Activated CD4-positive, CD25-positive, alpha-beta regulatory T cell treated with anti-CD3 and anti-CD28 coated beads, Interleukin-2, amount 50 U/mL, for 24 hours (primary cell): ENCODE results near the gene C2CD3.
"Not testable (repeated sequence)": the region's sequence is repeated elsewhere in the genome, so short reads cannot be mapped to it uniquely, and the experiment has no call there.

Experiments used
- ATAC-seq, 2 donors: fragments of 150-1000 bp; cut with Tn5 transposase; one replicate each; pipeline ENCODE4 v1.10.0; 2021; ENCODE audit warnings: mild to moderate bottlenecking in 1 of 2, moderate library complexity in 1 of 2

C2CD3 gene

GRCh38 chr11:74157169-74157568 is 13.6 kb downstream of the C2CD3 start:
- ATAC-seq = no peak

GRCh38 chr11:74154620-74155281 is 16.1 kb downstream of the C2CD3 start:
- ATAC-seq = no peak

GRCh38 chr11:74153224-74153623 is 17.6 kb downstream of the C2CD3 start:
- ATAC-seq = no peak

GRCh38 chr11:74147199-74147929 is 23.4 kb downstream of the C2CD3 start:
- no peak for ATAC-seq

- no peak for ATAC-seq
Measured at GRCh38 chr11:74144592-74144991, 26.2 kb downstream of the C2CD3 start.

- no peak for ATAC-seq
Measured at GRCh38 chr11:74142624-74143023, 28.2 kb downstream of the C2CD3 start.

GRCh38 chr11:74141908-74142307 is 28.9 kb downstream of the C2CD3 start:
- ATAC-seq = no peak

- ATAC-seq = no peak
Measured at GRCh38 chr11:74141241-74141695, 29.5 kb downstream of the C2CD3 start.

- not testable (repeated sequence) for ATAC-seq
Measured at GRCh38 chr11:74139919-74140431, 30.8 kb downstream of the C2CD3 start.

- no peak for ATAC-seq
Measured at GRCh38 chr11:74139151-74139918, 31.5 kb downstream of the C2CD3 start.

- no peak for ATAC-seq
Measured at GRCh38 chr11:74138572-74138971, 32.2 kb downstream of the C2CD3 start.

- ATAC-seq = no peak
Measured at GRCh38 chr11:74138021-74138420, 32.8 kb downstream of the C2CD3 start.

- ATAC-seq = no peak
Measured at GRCh38 chr11:74135127-74135840, 35.5 kb downstream of the C2CD3 start.

- no peak for ATAC-seq
Measured at GRCh38 chr11:74134661-74135060, 36.1 kb downstream of the C2CD3 start.

GRCh38 chr11:74133436-74133835 is 37.4 kb downstream of the C2CD3 start:
- ATAC-seq = no peak

- no peak for ATAC-seq
Measured at GRCh38 chr11:74132833-74133232, 38.0 kb downstream of the C2CD3 start.

GRCh38 chr11:74129121-74129520 is 41.7 kb downstream of the C2CD3 start:
- ATAC-seq = not testable (repeated sequence)

GRCh38 chr11:74123008-74123448 is 47.8 kb downstream of the C2CD3 start:
- no peak for ATAC-seq

GRCh38 chr11:74121804-74122203 is 49.0 kb downstream of the C2CD3 start:
- ATAC-seq = no peak

GRCh38 chr11:74120260-74121035 is 50.4 kb downstream of the C2CD3 start:
- not testable (repeated sequence) for ATAC-seq

GRCh38 chr11:74116719-74117118 is 54.1 kb downstream of the C2CD3 start:
- no peak for ATAC-seq

- no peak for ATAC-seq
Measured at GRCh38 chr11:74112877-74113276, 57.9 kb downstream of the C2CD3 start.
